ENCODE results near the gene CASP10.

DNA sequence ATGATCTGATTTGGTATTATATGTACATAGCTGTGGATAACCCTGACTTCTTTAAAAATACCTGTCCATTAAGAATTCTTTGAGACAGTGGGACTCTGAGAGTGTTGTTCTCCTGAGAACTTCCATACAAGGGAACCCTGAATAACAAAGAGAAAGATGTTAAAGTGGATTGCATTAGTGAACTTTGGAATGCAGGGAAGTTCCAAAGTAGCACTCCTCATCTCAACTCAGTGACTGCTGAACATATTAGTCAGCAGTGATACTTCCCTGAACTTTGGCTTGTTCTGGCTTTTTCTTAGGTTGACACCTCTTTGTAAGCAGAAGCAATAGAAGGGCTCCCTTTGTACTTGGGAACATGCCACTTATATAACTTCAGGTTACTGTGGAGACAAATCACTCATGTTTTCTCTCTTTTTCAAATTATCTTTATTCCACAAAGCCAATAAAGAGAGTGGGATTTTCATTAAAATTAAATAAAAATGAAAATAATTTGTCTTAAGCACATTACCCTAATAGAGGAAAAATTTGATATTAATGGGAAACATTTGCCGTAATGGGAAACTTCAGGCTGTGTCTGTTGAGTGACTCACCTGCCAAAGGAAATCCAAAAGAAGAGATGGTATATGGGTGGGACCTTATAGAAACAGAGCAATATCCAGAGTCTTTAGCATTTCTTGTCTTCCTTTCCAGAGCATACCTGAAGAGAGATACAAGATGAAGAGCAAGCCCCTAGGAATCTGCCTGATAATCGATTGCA is 33.7 kb upstream of the CASP10 start:
- TF ChIP-seq CTCF (IDR thresholded peaks at IDR 0.05) (no peak), POLR2A (IDR thresholded peaks at IDR 0.05) (no peak)

Measured in breast epithelium (tissue), 3 donors.